Measurements from ENCODE around the gene NUPR1. TPM values are rescaled to one million over a fixed set of nuclear protein-coding genes. Genes with fewer than 3 reads are reported as not detected.

Gene NUPR1
- total and polyA plus RNA-seq, 2 of the 13 experiments (the other 11 are each of a cell fraction or from before 2014, with no cell fraction given), result 18.0 to 25.6 TPM

- Histone ChIP-seq H3K4me1 (ENCODE audit: insufficient read depth, low read length) (peaks cover 32% of the 10 kb centered on the region), H3K27me3 (ENCODE audit: control insufficient read depth in 1 of 2, insufficient read depth in 2 of 2, low read length in 2 of 2) (no peaks in the 10 kb centered on the region), H3K4me2 (ENCODE audit: low read depth, low read length) (peak overlapping the region; percentile 99), H3K9me3 (ENCODE audit: low read length) (no peaks in the 10 kb centered on the region), H3K79me2 (ENCODE audit: insufficient read depth, low read length) (peaks cover 7% of the 10 kb centered on the region), H3K9ac (ENCODE audit: insufficient read depth, low read depth, low read length) (peak overlapping the region; percentile 61), H3K36me3 (replicated peaks in 1 of 2; ENCODE audit: control insufficient read depth in 1 of 2, insufficient read depth in 2 of 2, low read length in 2 of 2) (peaks cover 0 to 12% of the 10 kb centered on the region in 2 experiments; a peak in 4 of 5 replicates), H3K4me3 (replicated peaks in 1 of 3; ENCODE audit: insufficient read depth in 1 of 3, low read depth in 2 of 3, low read length in 3 of 3) (peak overlapping the region; percentile 56 to 71 (median 62)), H3K27ac (ENCODE audit: extremely low read length, insufficient read depth, low read length) (peak overlapping the region; percentile 31), H4K20me1 (ENCODE audit: insufficient read depth, low read length) (no peaks in the 10 kb centered on the region), H2AFZ (ENCODE audit: low read length) (no peak overlapping the region)
- POLR2A ChIA-PET, result interaction anchor here (0.9 to 3.6 kb wide), 7 partner anchors 15 to 63 kb away, joined by 3 to 22 read pairs (median 4); partner anchors contain the start of genes CLN3, NUPR1, SULT1A1 and SULT1A2
- WGBS (ENCODE audit: low lambda C conversion rate), result 85% methylated on average over 15 of the region's 15 CpGs
- intact Hi-C loops (cut with micrococcal nuclease; ENCODE audit: unreplicated experiment) (no loop called here), in situ Hi-C loops (cut with HindIII; ENCODE audit: extremely low pct_ligation_motif_present, low pct_unique_long_range_greater_than_20kb) (no loop called here)
- DNase-seq (ENCODE audit: low spot score) (no peak), FAIRE-seq (no peak), ATAC-seq (no peak; the same call in 2 of the 3 replicates)
- CTCF ChIA-PET (ENCODE audit: low intra/inter-chr PET ratio, low total read pairs), result no interaction called here
- TSS peak; percentile 67 for BruUV-seq (replicated peaks)
- TF ChIP-seq BORCS8-MEF2B (CRISPR knock-in tag; IDR thresholded peaks at IDR 0.05) (no peak), RFXANK (CRISPR knock-in tag; IDR thresholded peaks at IDR 0.05) (no peak), EED (CRISPR knock-in tag; IDR thresholded peaks at IDR 0.05) (0 out of 2 replicates have a peak, but pooled peaks have one; percentile 4), ZNF10 (CRISPR knock-in tag; IDR thresholded peaks at IDR 0.05; ENCODE audit: borderline replicate concordance, low read depth) (no peak), CC2D1A (CRISPR knock-in tag; IDR thresholded peaks at IDR 0.05) (0 out of 2 replicates have a peak, but pooled peaks have one; percentile 5), ZFP90 (CRISPR knock-in tag; IDR thresholded peaks at IDR 0.05; ENCODE audit: borderline replicate concordance) (0 out of 2 replicates have a peak, but pooled peaks have one; percentile 1), GLI4 (CRISPR knock-in tag; IDR thresholded peaks at IDR 0.05; ENCODE audit: borderline replicate concordance) (0 out of 2 replicates have a peak, but pooled peaks have one; percentile 2), HCFC1 (IDR thresholded peaks at IDR 0.05; ENCODE audit: low read depth, low read length) (no peak), ZBTB34 (CRISPR knock-in tag; IDR thresholded peaks at IDR 0.05) (0 out of 2 replicates have a peak, but pooled peaks have one; percentile 22), SMYD3 (CRISPR knock-in tag; IDR thresholded peaks at IDR 0.05) (0 out of 2 replicates have a peak, but pooled peaks have one; percentile 51), CAMTA2 (CRISPR knock-in tag; IDR thresholded peaks at IDR 0.05; ENCODE audit: borderline replicate concordance) (0 out of 2 replicates have a peak, but pooled peaks have one; percentile 57), ZNF354B (CRISPR knock-in tag; IDR thresholded peaks at IDR 0.05) (0 out of 2 replicates have a peak, but pooled peaks have one; percentile 22), MTERF4 (CRISPR knock-in tag; IDR thresholded peaks at IDR 0.05) (peak; percentile 37; the same call in 1 of the 2 replicates), ZFP37 (CRISPR knock-in tag; IDR thresholded peaks at IDR 0.05; ENCODE audit: borderline replicate concordance) (no peak), ZNF121 (CRISPR knock-in tag; IDR thresholded peaks at IDR 0.05) (no peak), ZNF891 (CRISPR knock-in tag; IDR thresholded peaks at IDR 0.05) (no peak), SP4 (CRISPR knock-in tag; IDR thresholded peaks at IDR 0.05) (0 out of 2 replicates have a peak, but pooled peaks have one; percentile 34), XRCC5 (optimal IDR thresholded peaks at IDR 0.05; ENCODE audit: low read length) (peak; percentile 19)
- TF ChIP-seq, protein P1, sequence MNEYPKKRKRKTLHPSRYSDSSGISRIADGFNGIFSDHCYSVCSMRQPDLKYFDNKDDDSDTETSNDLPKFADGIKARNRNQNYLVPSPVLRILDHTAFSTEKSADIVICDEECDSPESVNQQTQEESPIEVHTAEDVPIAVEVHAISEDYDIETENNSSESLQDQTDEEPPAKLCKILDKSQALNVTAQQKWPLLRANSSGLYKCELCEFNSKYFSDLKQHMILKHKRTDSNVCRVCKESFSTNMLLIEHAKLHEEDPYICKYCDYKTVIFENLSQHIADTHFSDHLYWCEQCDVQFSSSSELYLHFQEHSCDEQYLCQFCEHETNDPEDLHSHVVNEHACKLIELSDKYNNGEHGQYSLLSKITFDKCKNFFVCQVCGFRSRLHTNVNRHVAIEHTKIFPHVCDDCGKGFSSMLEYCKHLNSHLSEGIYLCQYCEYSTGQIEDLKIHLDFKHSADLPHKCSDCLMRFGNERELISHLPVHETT (CRISPR knock-in tag; conservative IDR thresholded peaks at IDR 0.05), result 0 out of 2 replicates have a peak, but pooled peaks have one; percentile 9
These were observed 16.1 kb upstream of the NUPR1 start for GRCh38 chr16:28554634-28555423.
